Kidney (tissue), 14 donors: ENCODE measurements around the gene DYNC2H1. TPM values are rescaled to one million over a fixed set of nuclear protein-coding genes. Genes with fewer than 3 reads are reported as not detected.

Experiments used
- DNase-seq, 5 donors: peaks; one replicate each; pipeline ENCODE4 v3.0.0-alpha.2; 2013 to 2020
- FAIRE-seq: peaks from 2 replicates; lab custom pipeline; 2012; peaks lifted over from hg19 to GRCh38; lab: Jason Lieb, UNC
- H3K27ac ChIP-seq, 2 donors: one replicate each; pipeline ENCODE4 v1.7.0; 2013; ENCODE audit warnings: low read depth in 2 of 2, low read length in 2 of 2, inconsistent platforms in 1 of 2
- H3K27me3 ChIP-seq: one replicate; pipeline ENCODE4 v1.7.1; 2013; ENCODE audit warnings: low read length, inconsistent platforms; ENCODE audit not compliant: control insufficient read depth, insufficient read depth
- H3K36me3 ChIP-seq, 3 donors: one replicate each; pipeline versions ENCODE4 v1.7.0 to v1.7.1; 2013; ENCODE audit warnings: low read length in 3 of 3, control low read depth in 1 of 3, inconsistent platforms in 1 of 3; ENCODE audit not compliant: insufficient read depth in 3 of 3, control insufficient read depth in 2 of 3
- H3K4me1 ChIP-seq, 3 donors: one replicate each; pipeline versions ENCODE4 v1.7.0 to v1.7.1; 2013; ENCODE audit warnings: low read length in 3 of 3, inconsistent platforms in 1 of 3, low read depth in 1 of 3; ENCODE audit not compliant: control insufficient read depth in 2 of 3, insufficient read depth in 2 of 3
- H3K4me3 ChIP-seq, 3 donors: one replicate each; pipeline versions ENCODE4 v1.7.0 to v1.8.1; 2013; ENCODE audit warnings: low read length in 3 of 3, control low read depth in 1 of 3, inconsistent platforms in 1 of 3
- H3K9ac ChIP-seq, 3 donors: one replicate each; pipeline versions ENCODE4 v1.7.0 to v1.7.1; 2013; ENCODE audit warnings: low read length in 3 of 3, control low read depth in 1 of 3, inconsistent platforms in 1 of 3
- H3K9me3 ChIP-seq, 3 donors: one replicate each; pipeline versions ENCODE4 v1.7.0 to v1.7.1; 2013; ENCODE audit warnings: low read length in 3 of 3, control low read depth in 1 of 3, inconsistent platforms in 1 of 3; ENCODE audit not compliant: control insufficient read depth in 2 of 3, insufficient read depth in 1 of 3
- CTCF ChIP-seq: IDR thresholded peaks from 3 replicates; pipeline ENCODE4 v1.5.1; 2012; ENCODE audit warnings: mild to moderate bottlenecking, moderate library complexity, borderline replicate concordance; ENCODE audit not compliant: insufficient read depth; ENCODE audit errors: extremely low read depth
- intact Hi-C: fragments of 100-400 bp; cut with DNase I; formaldehyde crosslinking; loops from one replicate; pipeline ENCODE4 v1.11.1; 2022
- polyA plus RNA-seq: library from polyadenylated mRNA; stranded (reverse); fragments of 350-450 nt; fragmentation: Illumina TruSeq; extraction: RNeasy Lipid Tissue Mini Kit (QIAGEN cat#74804); gene quantifications from one replicate; pipeline ENCODE4 v1.2.3, GENCODE V29; 2014; ENCODE audit warnings: low read depth, low replicate concordance; ENCODE audit not compliant: insufficient read depth
- total RNA-seq: library from RNA; stranded (reverse); fragmentation: NEBNext Ultra II Directional; extraction: Animal tissue kit (Norgen Biotek cat#: 25700); gene quantifications from one replicate; pipeline ENCODE4 v1.2.1, GENCODE V29; 2021
- donor health status: control.
- donor health status: control.
- donor health status: control.
- donor health status: control.
- donor health status: control.
- donor health status: DM: yes; HTN: yes; CAD: no.
- donor health status: Normal renal cell carcinoma (clear cell type).

DYNC2H1 gene
- total and polyA plus RNA-seq, 2 donors from 2014 or later, result 13.5 to 30.9 TPM

- Histone ChIP-seq H3K4me3 (no peak overlapping the region), H3K4me1 (no peaks in the 10 kb centered on the region), H3K9ac (no peak overlapping the region), H3K27ac (no peak overlapping the region), H3K9me3 (no peaks in the 10 kb centered on the region), H3K27me3 (no peaks in the 10 kb centered on the region), H3K36me3 (no peaks in the 10 kb centered on the region)
- intact Hi-C loops, result no loop called here
- FAIRE-seq, result no peak
- no peak for TF ChIP-seq CTCF
- no peak for DNase-seq
Observed at GRCh38 chr11:103484545-103484944, 375.3 kb downstream of the DYNC2H1 start.

GRCh38 chr11:103486604-103487003 is 377.4 kb downstream of the DYNC2H1 start:
- H3K9ac ChIP-seq, result no peak overlapping the region
- DNase-seq (no peak), FAIRE-seq (no peak)
- intact Hi-C loops, result no loop called here
- no peaks in the 10 kb centered on the region for H3K36me3 ChIP-seq
- no peaks in the 10 kb centered on the region for H3K27me3 ChIP-seq
- no peak for TF ChIP-seq CTCF
- H3K9me3 ChIP-seq, result no peaks in the 10 kb centered on the region
- no peak overlapping the region for H3K4me3 ChIP-seq
- H3K4me1 ChIP-seq, result no peaks in the 10 kb centered on the region
- H3K27ac ChIP-seq, result no peak overlapping the region

GRCh38 chr11:103487113-103487512 is 377.9 kb downstream of the DYNC2H1 start:
- no peak for TF ChIP-seq CTCF

GRCh38 chr11:103488031-103488461 is 378.8 kb downstream of the DYNC2H1 start:
- Histone ChIP-seq H3K4me1 (no peaks in the 10 kb centered on the region), H3K4me3 (no peak overlapping the region), H3K27me3 (no peaks in the 10 kb centered on the region), H3K9ac (no peak overlapping the region), H3K27ac (no peak overlapping the region), H3K9me3 (no peaks in the 10 kb centered on the region), H3K36me3 (no peaks in the 10 kb centered on the region)
- TF ChIP-seq CTCF, result no peak
- DNase-seq (no peak), FAIRE-seq (no peak)
- intact Hi-C loops, result no loop called here

More at GRCh38 chr11:103487113-103487512, 377.9 kb downstream of the DYNC2H1 start:
- intact Hi-C loops, result no loop called here
- Histone ChIP-seq H3K4me1 (no peaks in the 10 kb centered on the region), H3K9me3 (no peaks in the 10 kb centered on the region), H3K36me3 (no peaks in the 10 kb centered on the region), H3K27me3 (no peaks in the 10 kb centered on the region), H3K4me3 (no peak overlapping the region), H3K27ac (no peak overlapping the region), H3K9ac (no peak overlapping the region)
- no peak for DNase-seq
- no peak for FAIRE-seq
